MM.1S (cell line): Measurements from ENCODE around the gene TRAFD1.

Experiments used
- DNase-seq: peaks from one replicate; pipeline ENCODE4 v3.0.0-alpha.2; 2015
- H2AFZ ChIP-seq: fragments of 300-600 bp; sonication (generic); 2 replicates; pipeline ENCODE4 v1.6.0; 2016; ENCODE audit warnings: antibody characterized with exemption, low read length
- H3F3A ChIP-seq: fragments of 300-600 bp; sonication (generic); 2 replicates; pipeline ENCODE4 v1.6.1; 2016; ENCODE audit warnings: mild to moderate bottlenecking, antibody characterized with exemption, low read length, moderate library complexity, mixed read lengths; ENCODE audit not compliant: insufficient read depth
- H3K27ac ChIP-seq: fragments of 300-600 bp; sonication (generic); 2 replicates; pipeline ENCODE4 v1.5.1; 2016; ENCODE audit warnings: mild to moderate bottlenecking, low read length
- H3K27me3 ChIP-seq: fragments of 300-600 bp; sonication (generic); replicated peaks from 2 replicates; pipeline ENCODE4 v1.6.0; 2016; ENCODE audit warnings: low read length; ENCODE audit not compliant: insufficient read depth
- H3K36me3 ChIP-seq: fragments of 300-600 bp; sonication (generic); replicated peaks from 2 replicates; pipeline ENCODE4 v1.6.1; 2016; ENCODE audit warnings: mild to moderate bottlenecking, low read length, mixed read lengths; ENCODE audit not compliant: insufficient read depth
- H3K4me1 ChIP-seq: fragments of 300-600 bp; sonication (generic); 2 replicates; pipeline ENCODE4 v1.6.1; 2016; ENCODE audit warnings: low read length, mixed read lengths
- H3K4me2 ChIP-seq: fragments of 300-600 bp; sonication (generic); 2 replicates; pipeline ENCODE4 v1.6.0; 2016; ENCODE audit warnings: low read depth, low read length
- H3K4me3 ChIP-seq: fragments of 300-600 bp; sonication (generic); 2 replicates; pipeline ENCODE4 v1.5.1; 2016; ENCODE audit warnings: low read length, mixed read lengths
- H3K79me2 ChIP-seq: fragments of 300-600 bp; sonication (generic); 2 replicates; pipeline ENCODE4 v1.6.1; 2016; ENCODE audit warnings: mixed run types, low read length, mixed read lengths
- H3K9ac ChIP-seq: fragments of 300-600 bp; sonication (generic); 2 replicates; pipeline ENCODE4 v1.6.1; 2016; ENCODE audit warnings: low read length, mixed read lengths
- H3K9me2 ChIP-seq: fragments of 300-600 bp; sonication (generic); replicated peaks from 2 replicates; pipeline ENCODE4 v1.6.1; 2016; ENCODE audit warnings: mild to moderate bottlenecking, low read length, mixed read lengths; ENCODE audit not compliant: insufficient read depth
- H3K9me3 ChIP-seq: fragments of 300-600 bp; sonication (generic); replicated peaks from 2 replicates; pipeline ENCODE4 v1.6.1; 2016; ENCODE audit warnings: mild to moderate bottlenecking, low read length, mixed read lengths; ENCODE audit not compliant: insufficient read depth
- H4K20me1 ChIP-seq: fragments of 300-600 bp; sonication (generic); 2 replicates; pipeline ENCODE4 v1.6.1; 2016; ENCODE audit warnings: mild to moderate bottlenecking, low read length, moderate library complexity, mixed read lengths; ENCODE audit not compliant: insufficient read depth
- CTCF ChIP-seq: fragments of 300-600 bp; sonication (generic); IDR thresholded peaks from 2 replicates; pipeline ENCODE4 v1.5.1; 2016; ENCODE audit warnings: antibody characterized with exemption, low read length, mixed read lengths
- EZH2 ChIP-seq: fragments of 300-600 bp; sonication (generic); optimal IDR thresholded peaks from 2 replicates; pipeline ENCODE3; 2017; ENCODE audit warnings: low read depth, mild to moderate bottlenecking, antibody characterized with exemption, low read length, mixed read lengths
- EZH2phosphoT487 ChIP-seq: fragments of 300-600 bp; sonication (generic); IDR thresholded peaks from 2 replicates; pipeline ENCODE4 v1.6.1; 2018; ENCODE audit warnings: antibody characterized with exemption, low read length

TRAFD1 gene

DNA sequence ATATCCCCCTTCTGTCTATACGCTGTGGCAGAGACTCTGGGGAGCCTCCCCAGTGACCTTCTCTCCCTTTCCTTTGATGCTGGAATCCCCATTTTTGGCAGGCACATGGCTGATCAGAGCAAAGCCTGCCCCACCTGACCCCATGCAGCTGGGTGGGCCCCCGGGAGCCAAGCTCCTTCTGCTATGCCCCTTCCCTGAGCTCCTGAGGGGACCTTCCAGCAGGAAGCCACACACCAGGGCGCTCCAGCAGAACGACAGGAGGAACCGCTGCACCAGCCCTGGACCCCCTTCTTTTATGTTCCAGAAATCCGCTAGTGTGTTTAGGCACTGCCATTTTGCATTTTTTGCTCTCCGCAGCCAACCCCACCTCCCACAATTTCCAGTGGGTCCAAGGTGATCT lies 44.6 kb downstream of the TRAFD1 start:
- Histone ChIP-seq H2AFZ (no peak overlapping the region), H3K9ac (no peak overlapping the region), H3F3A (no peaks in the 10 kb centered on the region), H3K4me1 (no peaks in the 10 kb centered on the region), H3K27me3 (no peaks in the 10 kb centered on the region), H3K4me3 (no peak overlapping the region), H3K9me3 (no peaks in the 10 kb centered on the region), H3K36me3 (no peaks in the 10 kb centered on the region), H3K27ac (no peak overlapping the region), H3K9me2 (no peaks in the 10 kb centered on the region), H4K20me1 (no peaks in the 10 kb centered on the region), H3K79me2 (no peaks in the 10 kb centered on the region), H3K4me2 (no peak overlapping the region)
- TF ChIP-seq CTCF: no peak
- TF ChIP-seq EZH2: no peak
- no peak for TF ChIP-seq EZH2phosphoT487
- DNase-seq: no peak

DNA sequence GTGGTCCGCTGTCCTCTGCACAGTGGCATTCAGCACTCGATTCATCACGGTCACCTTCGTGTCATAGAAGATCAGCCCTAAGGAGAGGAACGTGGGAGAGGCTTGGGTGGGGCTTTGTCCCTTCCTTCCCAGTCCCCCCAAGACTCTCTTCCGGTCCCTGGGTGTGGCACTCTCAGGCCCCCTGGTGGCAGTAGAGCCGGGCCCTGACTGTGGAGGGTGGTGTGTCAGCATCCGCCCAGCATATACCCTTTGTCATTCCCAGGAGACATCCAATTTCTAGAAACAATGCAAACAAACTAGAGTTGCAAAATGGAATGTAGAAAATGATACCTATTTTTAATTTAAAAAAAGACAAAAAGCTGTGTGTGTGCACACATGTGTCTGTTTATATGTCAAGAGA lies 45.0 kb downstream of the TRAFD1 start:
- Histone ChIP-seq H2AFZ (no peak overlapping the region), H4K20me1 (no peaks in the 10 kb centered on the region), H3K79me2 (no peaks in the 10 kb centered on the region), H3K4me2 (no peak overlapping the region), H3K9ac (no peak overlapping the region), H3K4me1 (no peaks in the 10 kb centered on the region), H3K9me3 (no peaks in the 10 kb centered on the region), H3K36me3 (no peaks in the 10 kb centered on the region), H3K9me2 (no peaks in the 10 kb centered on the region), H3F3A (no peaks in the 10 kb centered on the region), H3K27me3 (no peaks in the 10 kb centered on the region), H3K27ac (no peak overlapping the region), H3K4me3 (no peak overlapping the region)
- no peak for DNase-seq
- TF ChIP-seq CTCF (peak; percentile 18; the same call in 1 of the 2 replicates), EZH2phosphoT487 (no peak), EZH2 (no peak)

DNA sequence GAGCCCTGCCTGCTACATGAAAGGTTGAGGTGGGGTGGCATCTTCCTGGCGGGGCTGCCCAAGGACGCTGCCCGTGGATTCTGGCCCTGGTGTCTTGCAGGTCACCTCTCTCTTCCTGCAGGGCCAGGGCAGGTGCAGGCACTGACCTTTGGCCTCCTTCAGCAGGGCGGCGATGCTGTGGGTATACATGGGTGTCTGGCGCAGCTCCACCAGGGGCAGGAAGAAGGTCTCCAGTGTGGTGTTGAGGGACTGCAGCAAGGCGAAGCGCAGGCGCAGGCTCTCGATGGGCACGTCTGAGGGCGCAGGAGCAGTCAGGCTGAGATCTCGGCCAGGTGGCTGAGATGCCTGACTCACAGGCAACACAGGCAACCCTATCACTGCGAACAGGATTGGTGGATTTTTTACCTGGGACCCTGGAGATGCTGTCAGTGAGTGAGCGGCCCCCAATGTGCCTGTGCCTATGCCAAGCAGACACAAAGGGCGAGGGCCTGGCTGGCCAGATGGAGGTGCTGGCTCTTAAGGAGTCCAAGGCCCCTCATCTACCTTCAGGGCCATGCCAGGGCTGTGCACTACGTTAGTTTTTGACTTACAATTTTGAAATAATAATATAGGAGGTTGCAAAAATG lies 45.7 kb downstream of the TRAFD1 start:
- Histone ChIP-seq H3K36me3 (no peaks in the 10 kb centered on the region), H3K4me2 (no peak overlapping the region)
- no peak for DNase-seq

More for the DNA sequence above, 45.7 kb downstream of the TRAFD1 start:
- no peak overlapping the region for H3K4me3 ChIP-seq
- no peaks in the 10 kb centered on the region for H3K79me2 ChIP-seq
- TF ChIP-seq EZH2phosphoT487 (no peak), CTCF (no peak), EZH2 (no peak)
- no peaks in the 10 kb centered on the region for H3K9me3 ChIP-seq
- H2AFZ ChIP-seq: no peak overlapping the region
- H3K27ac ChIP-seq: no peak overlapping the region
- no peaks in the 10 kb centered on the region for H4K20me1 ChIP-seq
- H3K27me3 ChIP-seq: no peaks in the 10 kb centered on the region
- H3K9ac ChIP-seq: no peak overlapping the region
- H3K4me1 ChIP-seq: no peaks in the 10 kb centered on the region
- no peaks in the 10 kb centered on the region for H3F3A ChIP-seq
- H3K9me2 ChIP-seq: no peaks in the 10 kb centered on the region
